Colon (tissue), 2 donors: ENCODE measurements around the gene CLSTN1.
"Not testable (repeated sequence)": the region's sequence is repeated elsewhere in the genome, so short reads cannot be mapped to it uniquely, and the experiment has no call there.

Source experiments
- FAIRE-seq: peaks from 2 replicates; lab custom pipeline; 2012; peaks lifted over from hg19 to GRCh38; lab: Jason Lieb, UNC
- donor health status: control.
- donor health status: control.

The CLSTN1 gene

GRCh38 chr1:9761855-9762254, 61.9 kb downstream of the CLSTN1 start:
- FAIRE-seq = no peak

GRCh38 chr1:9760824-9761223, 62.9 kb downstream of the CLSTN1 start:
- FAIRE-seq = no peak

- no peak for FAIRE-seq
Observed at GRCh38 chr1:9759939-9760338, 63.8 kb downstream of the CLSTN1 start.

GRCh38 chr1:9758559-9759121, 65.1 kb downstream of the CLSTN1 start:
- no peak for FAIRE-seq

- FAIRE-seq = no peak
Observed at GRCh38 chr1:9755441-9755995, 68.2 kb downstream of the CLSTN1 start.

GRCh38 chr1:9753121-9753531, 70.6 kb downstream of the CLSTN1 start:
- no peak for FAIRE-seq

- FAIRE-seq = no peak
Observed at GRCh38 chr1:9751971-9752370, 71.8 kb downstream of the CLSTN1 start.

- no peak for FAIRE-seq
Observed at GRCh38 chr1:9749361-9749760, 74.4 kb downstream of the CLSTN1 start.

- FAIRE-seq = not testable (repeated sequence)
Observed at GRCh38 chr1:9748391-9748790, 75.4 kb downstream of the CLSTN1 start.

GRCh38 chr1:9746651-9747050, 77.1 kb downstream of the CLSTN1 start:
- FAIRE-seq = no peak

GRCh38 chr1:9746211-9746610, 77.6 kb downstream of the CLSTN1 start:
- FAIRE-seq = no peak

GRCh38 chr1:9744106-9744799, 79.5 kb downstream of the CLSTN1 start:
- no peak for FAIRE-seq

- FAIRE-seq = no peak
Observed at GRCh38 chr1:9737671-9738070, 86.1 kb downstream of the CLSTN1 start.

- no peak for FAIRE-seq
Observed at GRCh38 chr1:9737057-9737456, 86.7 kb downstream of the CLSTN1 start.

GRCh38 chr1:9736241-9736640, 87.5 kb downstream of the CLSTN1 start:
- FAIRE-seq = no peak

- no peak for FAIRE-seq
Observed at GRCh38 chr1:9735800-9736199, 88.0 kb downstream of the CLSTN1 start.

GRCh38 chr1:9733160-9733789, 90.5 kb downstream of the CLSTN1 start:
- no peak for FAIRE-seq

- no peak for FAIRE-seq
Observed at GRCh38 chr1:9732123-9732971, 91.4 kb downstream of the CLSTN1 start.

GRCh38 chr1:9731561-9731960, 92.2 kb downstream of the CLSTN1 start:
- no peak for FAIRE-seq

- FAIRE-seq = no peak
Observed at GRCh38 chr1:9731051-9731537, 92.7 kb downstream of the CLSTN1 start.

GRCh38 chr1:9730096-9730901, 93.5 kb downstream of the CLSTN1 start:
- FAIRE-seq = no peak
